PFSK-1 (cell line): ENCODE results near the gene HOXB9.

Experiments used
- FOXP2 ChIP-seq: optimal IDR thresholded peaks from 2 replicates; pipeline ENCODE3; 2011; ENCODE audit warnings: borderline replicate concordance, control low read depth, inconsistent platforms; ENCODE audit not compliant: insufficient read depth; ENCODE audit errors: extremely low read length, extremely low read depth
- POLR2AphosphoS5 ChIP-seq: IDR thresholded peaks from 2 replicates; pipeline ENCODE4 v1.6.1; 2012; ENCODE audit warnings: low read depth, mild to moderate bottlenecking, control low read depth, low read length, moderate library complexity
- SIN3A ChIP-seq: IDR thresholded peaks from 2 replicates; pipeline ENCODE4 v1.6.1; 2012; ENCODE audit warnings: mild to moderate bottlenecking, low read length, moderate library complexity, borderline replicate concordance; ENCODE audit not compliant: insufficient read depth
- TAF1 ChIP-seq: IDR thresholded peaks from 2 replicates; pipeline ENCODE4 v1.6.1; 2012; ENCODE audit warnings: low read length, control low read depth, borderline replicate concordance; ENCODE audit not compliant: insufficient read depth
- TF ChIP-seq, protein P1 (sequence below), 2 experiments: IDR thresholded peaks; 2 replicates each; pipeline versions ENCODE4 v1.6.1 to v1.8.0; 2011 to 2012; ENCODE audit warnings: low read depth in 2 of 2, low read length in 2 of 2, control low read depth in 1 of 2, inconsistent platforms in 1 of 2, mild to moderate bottlenecking in 1 of 2, moderate library complexity in 1 of 2; ENCODE audit not compliant: insufficient read depth in 1 of 2

HOXB9 gene

DNA sequence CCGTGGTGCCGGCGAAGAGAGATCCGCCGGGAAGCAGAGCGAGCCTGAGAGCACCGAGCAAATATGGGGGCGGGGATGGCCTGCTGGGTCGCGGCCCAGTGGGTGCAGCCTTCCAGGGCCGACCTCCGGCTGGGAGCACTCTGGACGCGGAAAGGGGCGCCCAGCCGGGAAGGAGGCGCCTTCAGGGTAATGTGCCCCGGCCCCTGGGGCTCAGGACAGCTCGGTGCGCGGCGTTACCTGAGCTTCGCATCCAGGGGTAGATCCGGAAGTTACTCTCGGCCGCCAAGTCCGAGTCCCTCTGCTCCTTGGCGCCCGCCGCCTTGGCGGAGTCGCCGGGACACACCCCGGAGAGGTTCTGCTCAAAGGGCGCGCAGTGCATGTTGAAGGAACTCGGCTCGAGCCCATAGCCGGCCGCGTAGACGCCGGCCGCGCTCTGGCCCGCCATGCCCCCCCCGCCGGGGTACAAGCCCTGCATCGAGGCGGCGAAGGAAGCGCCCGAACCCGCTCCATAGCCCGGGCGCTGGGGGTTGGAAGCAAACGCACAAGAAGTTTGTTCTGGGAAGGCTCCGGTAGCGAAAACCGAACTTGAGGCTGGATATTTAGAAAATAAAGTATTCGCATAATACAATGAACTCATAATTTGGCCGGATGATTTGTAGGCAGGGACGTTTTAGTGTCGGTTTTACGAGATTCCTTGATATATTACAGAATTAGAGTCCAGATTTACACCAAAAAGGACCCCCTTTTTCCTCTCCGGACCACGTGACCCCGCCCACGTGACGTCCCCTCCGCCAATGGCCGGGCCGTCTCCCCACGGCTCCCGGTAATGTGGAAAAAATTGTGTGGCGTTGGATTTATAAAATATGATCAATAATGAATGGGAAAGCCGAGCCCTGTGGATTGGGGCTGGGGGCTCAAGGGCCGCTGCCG, 15.6 kb downstream of the HOXB9 start, which contains the start of gene HOXB7:
TSS of gene HOXB7 (minus strand) at position 736 of the 930 bp plus-strand sequence. CDS start at position 637, 99 bp downstream.
- TF ChIP-seq FOXP2, result no peak
- TF ChIP-seq, protein P1, sequence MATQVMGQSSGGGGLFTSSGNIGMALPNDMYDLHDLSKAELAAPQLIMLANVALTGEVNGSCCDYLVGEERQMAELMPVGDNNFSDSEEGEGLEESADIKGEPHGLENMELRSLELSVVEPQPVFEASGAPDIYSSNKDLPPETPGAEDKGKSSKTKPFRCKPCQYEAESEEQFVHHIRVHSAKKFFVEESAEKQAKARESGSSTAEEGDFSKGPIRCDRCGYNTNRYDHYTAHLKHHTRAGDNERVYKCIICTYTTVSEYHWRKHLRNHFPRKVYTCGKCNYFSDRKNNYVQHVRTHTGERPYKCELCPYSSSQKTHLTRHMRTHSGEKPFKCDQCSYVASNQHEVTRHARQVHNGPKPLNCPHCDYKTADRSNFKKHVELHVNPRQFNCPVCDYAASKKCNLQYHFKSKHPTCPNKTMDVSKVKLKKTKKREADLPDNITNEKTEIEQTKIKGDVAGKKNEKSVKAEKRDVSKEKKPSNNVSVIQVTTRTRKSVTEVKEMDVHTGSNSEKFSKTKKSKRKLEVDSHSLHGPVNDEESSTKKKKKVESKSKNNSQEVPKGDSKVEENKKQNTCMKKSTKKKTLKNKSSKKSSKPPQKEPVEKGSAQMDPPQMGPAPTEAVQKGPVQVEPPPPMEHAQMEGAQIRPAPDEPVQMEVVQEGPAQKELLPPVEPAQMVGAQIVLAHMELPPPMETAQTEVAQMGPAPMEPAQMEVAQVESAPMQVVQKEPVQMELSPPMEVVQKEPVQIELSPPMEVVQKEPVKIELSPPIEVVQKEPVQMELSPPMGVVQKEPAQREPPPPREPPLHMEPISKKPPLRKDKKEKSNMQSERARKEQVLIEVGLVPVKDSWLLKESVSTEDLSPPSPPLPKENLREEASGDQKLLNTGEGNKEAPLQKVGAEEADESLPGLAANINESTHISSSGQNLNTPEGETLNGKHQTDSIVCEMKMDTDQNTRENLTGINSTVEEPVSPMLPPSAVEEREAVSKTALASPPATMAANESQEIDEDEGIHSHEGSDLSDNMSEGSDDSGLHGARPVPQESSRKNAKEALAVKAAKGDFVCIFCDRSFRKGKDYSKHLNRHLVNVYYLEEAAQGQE (IDR thresholded peaks at IDR 0.05; ENCODE audit: insufficient read depth in 1 of 2, low read depth in 2 of 2, low read length in 2 of 2), result no peak
- TF ChIP-seq SIN3A, result no peak
- TF ChIP-seq TAF1, result no peak
- no peak for TF ChIP-seq POLR2AphosphoS5

DNA sequence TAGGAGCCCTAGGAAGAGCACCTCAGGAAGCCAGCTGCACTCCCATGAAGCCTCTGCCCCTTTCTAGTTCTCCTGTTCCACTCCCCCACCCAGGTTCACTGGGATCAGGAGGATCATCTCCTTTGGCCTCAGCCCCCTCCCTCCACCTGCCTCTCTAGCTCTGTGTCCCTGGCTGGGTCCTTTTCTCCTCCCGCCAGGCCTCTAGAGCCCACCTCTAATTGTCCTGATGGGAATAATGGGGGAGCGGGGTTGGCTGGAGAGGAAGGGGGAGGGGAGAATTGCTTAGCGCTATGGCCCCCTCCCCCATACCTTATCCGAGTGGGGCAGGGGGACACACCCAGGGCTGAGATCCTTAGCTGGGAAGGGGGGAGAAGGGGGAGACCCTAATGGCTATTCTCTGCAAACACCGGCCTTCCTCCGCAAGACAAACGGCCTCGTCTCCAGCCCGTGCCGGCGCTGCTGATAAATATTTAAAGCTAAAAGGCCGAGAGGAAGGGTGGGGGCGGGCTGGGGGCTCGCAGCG, 16.3 kb downstream of the HOXB9 start:
- TF ChIP-seq FOXP2 (no peak), POLR2AphosphoS5 (no peak), SIN3A (no peak), TAF1 (no peak)
- TF ChIP-seq, protein P1 (IDR thresholded peaks at IDR 0.05; ENCODE audit: insufficient read depth in 1 of 2, low read depth in 2 of 2, low read length in 2 of 2), result no peak

DNA sequence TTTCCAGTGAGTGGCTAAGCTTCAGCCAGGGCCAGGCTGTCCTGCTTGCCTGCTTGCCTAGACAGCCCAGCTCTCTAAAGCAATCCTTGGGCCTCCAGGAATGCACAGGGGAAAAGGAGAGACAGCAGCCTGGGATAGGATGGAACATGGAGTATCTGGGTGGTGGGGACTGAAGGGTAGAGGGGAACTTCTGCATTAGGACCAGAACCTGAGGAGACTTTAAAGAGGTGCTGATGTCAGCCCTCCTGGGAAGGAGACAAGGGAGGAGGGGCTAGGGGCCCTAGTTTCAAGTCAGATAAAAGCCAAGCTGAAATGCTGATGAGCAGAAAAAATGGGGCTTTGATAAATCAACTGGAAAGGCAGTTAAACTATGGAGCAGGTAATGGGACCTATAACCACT, 17.1 kb downstream of the HOXB9 start:
- TF ChIP-seq TAF1 (no peak), SIN3A (no peak), POLR2AphosphoS5 (no peak), FOXP2 (no peak)
- TF ChIP-seq, protein P1 (IDR thresholded peaks at IDR 0.05; ENCODE audit: insufficient read depth in 1 of 2, low read depth in 2 of 2, low read length in 2 of 2), result no peak

DNA sequence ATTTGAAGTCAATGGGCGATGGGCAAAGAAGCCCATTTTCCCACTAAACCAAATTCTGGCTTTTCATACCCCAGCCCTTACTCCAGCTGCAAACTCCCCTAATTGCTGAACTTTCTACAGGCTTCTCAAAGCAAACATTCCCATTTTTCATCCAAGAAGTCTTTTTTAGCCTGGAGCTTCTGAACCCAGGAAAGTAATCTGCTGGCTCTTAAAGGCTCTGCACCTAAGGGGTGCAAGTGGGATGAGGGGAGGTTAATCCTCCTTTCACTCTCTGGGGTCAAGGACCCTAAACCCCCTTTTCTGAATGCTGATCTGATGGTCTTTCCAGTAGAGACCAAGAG, 17.7 kb downstream of the HOXB9 start:
- TF ChIP-seq FOXP2 (no peak), POLR2AphosphoS5 (no peak), SIN3A (no peak)
- TF ChIP-seq, protein P1 (IDR thresholded peaks at IDR 0.05; ENCODE audit: insufficient read depth in 1 of 2, low read depth in 2 of 2, low read length in 2 of 2), result no peak
